ENCODE results near the gene AIM2. TPM values are rescaled to one million over a fixed set of nuclear protein-coding genes. Genes with fewer than 3 reads are reported as not detected.
A peak's percentile ranks its signal among the peaks of the same experiment; 100 is the strongest.
"Not testable (repeated sequence)": the region's sequence is repeated elsewhere in the genome, so short reads cannot be mapped to it uniquely, and the experiment has no call there.

AIM2 gene, protein sequence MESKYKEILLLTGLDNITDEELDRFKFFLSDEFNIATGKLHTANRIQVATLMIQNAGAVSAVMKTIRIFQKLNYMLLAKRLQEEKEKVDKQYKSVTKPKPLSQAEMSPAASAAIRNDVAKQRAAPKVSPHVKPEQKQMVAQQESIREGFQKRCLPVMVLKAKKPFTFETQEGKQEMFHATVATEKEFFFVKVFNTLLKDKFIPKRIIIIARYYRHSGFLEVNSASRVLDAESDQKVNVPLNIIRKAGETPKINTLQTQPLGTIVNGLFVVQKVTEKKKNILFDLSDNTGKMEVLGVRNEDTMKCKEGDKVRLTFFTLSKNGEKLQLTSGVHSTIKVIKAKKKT
- 3.8 TPM for total RNA-seq
- polyA plus RNA-seq, result 7.6 TPM
- long read RNA-seq, donor 1, result 0 reads
- long read RNA-seq, donor 2, result 0 reads
- long read RNA-seq, donor 3, result 0 reads
- long read RNA-seq, donor 4, partial matches to known transcripts, result 0 of 1 reads
- long read RNA-seq, donor 4, other reads (novel, unspliced or antisense), result 0 of 1 reads
- long read RNA-seq, donor 5, partial matches to known transcripts, result 0 of 1 reads
- long read RNA-seq, donor 5, other reads (novel, unspliced or antisense), result 0 of 1 reads
- long read RNA-seq, donor 6, result 0 reads
- long read RNA-seq, donor 7, result 0 reads
- long read RNA-seq, donor 8, result 0 reads
- long read RNA-seq, donor 9, result 0 reads
- long read RNA-seq, donor 10, result 0 reads

- Histone ChIP-seq H3K27me3 (ENCODE audit: control insufficient read depth in 2 of 2, insufficient read depth in 1 of 2, low read length in 1 of 2) (no peaks in the 10 kb centered on the region), H3K4me1 (ENCODE audit: control insufficient read depth in 2 of 2, insufficient read depth in 2 of 2, low read length in 2 of 2) (no peaks in the 10 kb centered on the region), H3K9me3 (ENCODE audit: control insufficient read depth in 2 of 2, insufficient read depth in 1 of 2, low read length in 1 of 2) (no peaks in the 10 kb centered on the region), H3K27ac (ENCODE audit: low read depth in 1 of 2, low read length in 1 of 2) (peak within 1 kb of the TSS in 1 of 2 donors; percentile 36), H3K4me3 (ENCODE audit: low read length in 2 of 2) (no peak within 1 kb of the TSS), H3K36me3 (ENCODE audit: control insufficient read depth in 2 of 2, insufficient read depth in 2 of 2, low read length in 1 of 2) (no peaks in the 10 kb centered on the region)
- peak in 1 of 9 donors; percentile 22 for DNase-seq (ENCODE audit: low read depth in 6 of 9, low spot score in 9 of 9)
- WGBS, result 95% methylated on average over 6 of the region's 6 CpGs
Measured at GRCh38 chr1:159076438-159077119, at the start of gene AIM2. Gene AIM2 (minus strand): TSS chr1:159076766. CDS start chr1:159073499, 3,267 bp downstream.

DNA sequence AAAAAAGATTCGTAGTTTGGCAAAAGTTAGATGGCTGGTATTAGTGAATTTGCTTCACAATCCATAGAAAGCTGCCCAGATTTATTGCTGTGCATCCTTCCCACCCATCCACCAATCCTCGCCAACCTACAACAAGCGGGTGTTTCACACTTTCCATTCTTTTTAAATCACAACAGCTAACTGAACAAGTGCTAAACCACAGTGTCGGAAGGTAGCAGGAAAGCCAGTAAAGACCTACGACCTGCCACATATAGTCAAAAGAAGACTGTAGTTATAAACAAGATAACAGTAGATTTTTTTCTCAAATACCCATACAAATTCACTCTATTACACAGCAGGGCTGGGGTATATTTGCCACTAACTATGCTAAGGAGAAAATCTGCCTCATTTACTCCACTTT is 47.0 kb upstream of the AIM2 start:
- Histone ChIP-seq H3K4me3 (ENCODE audit: low read length in 2 of 2) (no peak overlapping the region), H3K27me3 (ENCODE audit: control insufficient read depth in 2 of 2, insufficient read depth in 1 of 2, low read length in 1 of 2) (no peaks in the 10 kb centered on the region), H3K27ac (ENCODE audit: low read depth in 1 of 2, low read length in 1 of 2) (no peak overlapping the region), H3K4me1 (ENCODE audit: control insufficient read depth in 2 of 2, insufficient read depth in 2 of 2, low read length in 2 of 2) (no peaks in the 10 kb centered on the region), H3K36me3 (ENCODE audit: control insufficient read depth in 2 of 2, insufficient read depth in 2 of 2, low read length in 1 of 2) (no peaks in the 10 kb centered on the region), H3K9me3 (ENCODE audit: control insufficient read depth in 2 of 2, insufficient read depth in 1 of 2, low read length in 1 of 2) (no peaks in the 10 kb centered on the region)
- whole genome bisulfite sequencing, result 92% methylated on average over 5 of the region's 5 CpGs
- DNase-seq (ENCODE audit: low read depth in 6 of 9, low spot score in 9 of 9), result no peak

GRCh38 chr1:159122005-159122621 is 45.5 kb upstream of the AIM2 start:
- H3K4me1 ChIP-seq (ENCODE audit: control insufficient read depth in 2 of 2, insufficient read depth in 2 of 2, low read length in 2 of 2), result no peaks in the 10 kb centered on the region
- DNase-seq (ENCODE audit: low read depth in 6 of 9, low spot score in 9 of 9), result no peak
- 88% methylated on average over 2 of the region's 2 CpGs for WGBS
- H3K4me3 ChIP-seq (ENCODE audit: low read length in 2 of 2), result no peak overlapping the region
- no peaks in the 10 kb centered on the region for H3K9me3 ChIP-seq (ENCODE audit: control insufficient read depth in 2 of 2, insufficient read depth in 1 of 2, low read length in 1 of 2)
- no peaks in the 10 kb centered on the region for H3K27me3 ChIP-seq (ENCODE audit: control insufficient read depth in 2 of 2, insufficient read depth in 1 of 2, low read length in 1 of 2)
- H3K36me3 ChIP-seq (ENCODE audit: control insufficient read depth in 2 of 2, insufficient read depth in 2 of 2, low read length in 1 of 2), result no peaks in the 10 kb centered on the region
- H3K27ac ChIP-seq (ENCODE audit: low read depth in 1 of 2, low read length in 1 of 2), result no peak overlapping the region

- H3K27me3 ChIP-seq (ENCODE audit: control insufficient read depth in 2 of 2, insufficient read depth in 1 of 2, low read length in 1 of 2), result no peaks in the 10 kb centered on the region
- no peaks in the 10 kb centered on the region for H3K4me1 ChIP-seq (ENCODE audit: control insufficient read depth in 2 of 2, insufficient read depth in 2 of 2, low read length in 2 of 2)
- no peaks in the 10 kb centered on the region for H3K36me3 ChIP-seq (ENCODE audit: control insufficient read depth in 2 of 2, insufficient read depth in 2 of 2, low read length in 1 of 2)
- 96% methylated on average over 1 of the region's 1 CpG for WGBS
- no peaks in the 10 kb centered on the region for H3K9me3 ChIP-seq (ENCODE audit: control insufficient read depth in 2 of 2, insufficient read depth in 1 of 2, low read length in 1 of 2)
- DNase-seq (ENCODE audit: low read depth in 6 of 9, low spot score in 9 of 9), result no peak
- H3K27ac ChIP-seq (ENCODE audit: low read depth in 1 of 2, low read length in 1 of 2), result no peak overlapping the region
- H3K4me3 ChIP-seq (ENCODE audit: low read length in 2 of 2), result no peak overlapping the region
Measured at GRCh38 chr1:159121526-159121925, 45.0 kb upstream of the AIM2 start.

DNA sequence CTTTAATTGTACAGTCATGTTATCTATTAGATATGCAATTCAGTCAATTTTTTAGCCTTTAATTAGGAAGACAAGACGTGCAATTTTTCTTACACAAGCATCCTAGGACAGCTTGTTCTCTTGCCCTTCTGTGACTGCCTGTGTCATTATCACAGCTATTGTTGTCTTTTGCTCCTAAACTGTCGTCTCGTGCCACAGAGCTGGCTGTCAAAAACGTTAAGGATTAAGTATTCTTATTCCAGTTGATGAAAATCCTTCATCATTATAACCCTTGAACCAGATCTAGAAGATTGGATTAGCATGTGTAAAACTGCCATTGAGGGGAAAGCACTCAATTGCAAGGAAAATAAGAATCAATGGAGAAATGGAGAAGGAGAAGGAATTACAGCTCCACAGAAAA is 43.8 kb upstream of the AIM2 start:
- no peaks in the 10 kb centered on the region for H3K4me1 ChIP-seq (ENCODE audit: control insufficient read depth in 2 of 2, insufficient read depth in 2 of 2, low read length in 2 of 2)
- DNase-seq (ENCODE audit: low read depth in 6 of 9, low spot score in 9 of 9), result no peak
- WGBS, result 89% methylated on average over 4 of the region's 4 CpGs

GRCh38 chr1:159113596-159114433 is 37.2 kb upstream of the AIM2 start:
- no peaks in the 10 kb centered on the region for H3K36me3 ChIP-seq (ENCODE audit: control insufficient read depth in 2 of 2, insufficient read depth in 2 of 2, low read length in 1 of 2)
- WGBS, result 53% methylated on average over 1 of the region's 1 CpG
- no peak for DNase-seq (ENCODE audit: low read depth in 6 of 9, low spot score in 9 of 9)
- H3K4me1 ChIP-seq (ENCODE audit: control insufficient read depth in 2 of 2, insufficient read depth in 2 of 2, low read length in 2 of 2), result no peaks in the 10 kb centered on the region
- H3K27me3 ChIP-seq (ENCODE audit: control insufficient read depth in 2 of 2, insufficient read depth in 1 of 2, low read length in 1 of 2), result no peaks in the 10 kb centered on the region
- no peaks in the 10 kb centered on the region for H3K9me3 ChIP-seq (ENCODE audit: control insufficient read depth in 2 of 2, insufficient read depth in 1 of 2, low read length in 1 of 2)
- no peak overlapping the region for H3K4me3 ChIP-seq (ENCODE audit: low read length in 2 of 2)
- no peak overlapping the region for H3K27ac ChIP-seq (ENCODE audit: low read depth in 1 of 2, low read length in 1 of 2)

More for the DNA sequence above, 43.8 kb upstream of the AIM2 start:
- no peak overlapping the region for H3K27ac ChIP-seq (ENCODE audit: low read depth in 1 of 2, low read length in 1 of 2)
- no peaks in the 10 kb centered on the region for H3K9me3 ChIP-seq (ENCODE audit: control insufficient read depth in 2 of 2, insufficient read depth in 1 of 2, low read length in 1 of 2)
- H3K4me3 ChIP-seq (ENCODE audit: low read length in 2 of 2), result no peak overlapping the region
- H3K36me3 ChIP-seq (ENCODE audit: control insufficient read depth in 2 of 2, insufficient read depth in 2 of 2, low read length in 1 of 2), result no peaks in the 10 kb centered on the region
- no peaks in the 10 kb centered on the region for H3K27me3 ChIP-seq (ENCODE audit: control insufficient read depth in 2 of 2, insufficient read depth in 1 of 2, low read length in 1 of 2)

GRCh38 chr1:159103021-159103420 is 26.5 kb upstream of the AIM2 start:
- not testable (repeated sequence) for H3K36me3 ChIP-seq (ENCODE audit: control insufficient read depth in 2 of 2, insufficient read depth in 2 of 2, low read length in 1 of 2); H3K4me3 ChIP-seq (ENCODE audit: low read length in 2 of 2); H3K4me1 ChIP-seq (ENCODE audit: control insufficient read depth in 2 of 2, insufficient read depth in 2 of 2, low read length in 2 of 2); H3K27me3 ChIP-seq (ENCODE audit: control insufficient read depth in 2 of 2, insufficient read depth in 1 of 2, low read length in 1 of 2); H3K9me3 ChIP-seq (ENCODE audit: control insufficient read depth in 2 of 2, insufficient read depth in 1 of 2, low read length in 1 of 2); H3K27ac ChIP-seq (ENCODE audit: low read depth in 1 of 2, low read length in 1 of 2); DNase-seq (ENCODE audit: low read depth in 6 of 9, low spot score in 9 of 9)
- 94% methylated on average over 3 of the region's 3 CpGs for WGBS

GRCh38 chr1:159100589-159100988 is 24.0 kb upstream of the AIM2 start:
- Histone ChIP-seq H3K4me1 (ENCODE audit: control insufficient read depth in 2 of 2, insufficient read depth in 2 of 2, low read length in 2 of 2) (no peaks in the 10 kb centered on the region), H3K27ac (ENCODE audit: low read depth in 1 of 2, low read length in 1 of 2) (no peak overlapping the region)
- WGBS, result 90% methylated on average over 1 of the region's 1 CpG

More at GRCh38 chr1:159100589-159100988, 24.0 kb upstream of the AIM2 start:
- no peak overlapping the region for H3K4me3 ChIP-seq (ENCODE audit: low read length in 2 of 2)
- peaks cover 0 to 2% of the 10 kb centered on the region in 2 donors for H3K27me3 ChIP-seq (ENCODE audit: control insufficient read depth in 2 of 2, insufficient read depth in 1 of 2, low read length in 1 of 2)
- H3K9me3 ChIP-seq (ENCODE audit: control insufficient read depth in 2 of 2, insufficient read depth in 1 of 2, low read length in 1 of 2), result no peaks in the 10 kb centered on the region
- no peaks in the 10 kb centered on the region for H3K36me3 ChIP-seq (ENCODE audit: control insufficient read depth in 2 of 2, insufficient read depth in 2 of 2, low read length in 1 of 2)
- DNase-seq (ENCODE audit: low read depth in 6 of 9, low spot score in 9 of 9), result no peak
